GM10266 (cell line): ENCODE measurements around the gene CACNB2.

Source experiments
- DNase-seq: peaks from one replicate; pipeline ENCODE4 v3.0.0; 2012; ENCODE audit errors: extremely low spot score
- CTCF ChIP-seq: IDR thresholded peaks from 2 replicates; pipeline ENCODE4 v1.5.1; 2012; ENCODE audit warnings: mild to moderate bottlenecking, low read depth; ENCODE audit not compliant: control insufficient read depth, insufficient read depth; ENCODE audit errors: missing control alignments

The CACNB2 gene

GRCh38 chr10:18134509-18134908, 5.7 kb upstream of the CACNB2 start:
- no peak for DNase-seq
- no peak for TF ChIP-seq CTCF

DNA sequence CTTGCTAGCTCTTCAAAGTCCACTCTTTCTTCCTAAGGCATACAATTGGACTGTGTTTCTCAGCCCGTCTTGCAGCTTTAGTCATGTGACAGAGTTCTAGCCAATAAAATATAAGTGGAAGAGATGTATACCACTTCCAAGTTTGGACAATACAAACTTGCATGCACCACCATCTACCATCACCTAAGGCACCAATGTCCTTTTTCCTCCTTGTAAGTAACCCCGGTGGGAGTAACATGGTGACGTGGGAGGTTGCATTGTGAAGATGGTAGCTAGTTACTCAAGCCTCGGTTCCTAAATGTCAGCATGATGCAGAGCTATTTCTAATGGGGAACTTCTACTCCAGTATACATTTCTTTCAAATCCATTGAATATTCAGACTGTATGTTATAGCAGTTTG, 5.3 kb upstream of the CACNB2 start:
- DNase-seq, result no peak
- no peak for TF ChIP-seq CTCF

DNA sequence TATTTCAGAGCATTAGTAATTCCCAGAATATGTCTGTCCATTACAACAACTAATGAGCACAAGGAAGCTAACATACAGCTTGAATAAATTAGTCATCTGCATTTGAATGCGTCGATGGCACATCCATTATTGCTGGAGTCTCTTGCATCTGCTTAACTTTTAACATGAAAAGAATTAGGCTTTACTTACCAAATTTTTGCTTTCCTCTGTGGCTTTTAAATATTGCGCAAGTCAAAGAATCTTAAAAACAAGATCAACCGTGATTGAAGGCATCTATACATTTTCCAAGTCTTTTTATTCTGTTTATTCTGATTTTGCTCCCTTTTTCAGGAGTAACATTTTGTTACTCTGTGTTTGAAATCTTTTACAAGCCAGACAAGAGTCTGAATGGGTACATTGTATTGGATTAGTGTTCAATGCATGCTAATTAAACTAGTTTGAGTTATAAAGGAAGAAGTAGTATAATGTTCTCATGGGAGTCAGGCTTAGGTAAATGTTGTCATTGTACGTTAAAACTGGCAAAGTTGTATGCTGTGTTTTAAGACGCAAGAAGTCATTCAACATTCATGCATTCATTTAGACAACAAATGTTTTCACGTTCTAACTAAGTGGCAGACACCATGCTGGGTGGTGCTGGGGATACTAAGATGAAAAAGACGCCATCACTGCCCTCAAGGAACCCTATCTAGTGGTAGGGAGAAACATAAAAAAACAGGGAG, 4.0 kb upstream of the CACNB2 start:
- no peak for DNase-seq
- TF ChIP-seq CTCF, result no peak

GRCh38 chr10:18137111-18137510, 3.1 kb upstream of the CACNB2 start:
- no peak for DNase-seq
- no peak for TF ChIP-seq CTCF

- DNase-seq, result no peak
These were observed 977 bp downstream of the CACNB2 start for GRCh38 chr10:18140957-18141845.

DNA sequence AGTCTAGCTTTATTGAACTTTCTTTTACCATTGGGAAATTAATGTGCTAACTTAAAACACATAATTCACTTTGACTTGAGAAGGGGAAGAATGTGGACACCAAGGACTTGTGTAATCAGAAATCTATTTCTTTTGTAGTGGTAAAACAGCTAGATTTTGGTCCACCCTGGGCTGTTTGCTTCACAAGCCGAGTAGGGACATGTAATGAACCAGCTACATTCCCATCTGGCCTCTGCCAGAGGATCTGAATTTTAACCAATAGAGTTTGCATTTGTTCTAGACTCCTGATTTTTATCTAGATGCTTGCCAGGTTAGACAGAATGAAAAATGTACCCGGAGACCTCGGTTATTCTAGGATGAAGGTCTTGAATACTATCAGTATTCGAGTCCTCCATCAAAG, 1.9 kb downstream of the CACNB2 start:
- no peak for TF ChIP-seq CTCF
- DNase-seq, result no peak

More at GRCh38 chr10:18140957-18141845, 977 bp downstream of the CACNB2 start:
- TF ChIP-seq CTCF, result no peak

GRCh38 chr10:18144396-18144795, 4.2 kb downstream of the CACNB2 start:
- DNase-seq, result no peak
- no peak for TF ChIP-seq CTCF
